ENCODE data around the gene SH3BP2. TPM values are rescaled to one million over a fixed set of nuclear protein-coding genes. Genes with fewer than 3 reads are reported as not detected.
A peak's percentile ranks its signal among the peaks of the same experiment; 100 is the strongest.

SH3BP2 gene
- total RNA-seq, 2 donors from 2014 or later: 29.0 to 33.5 TPM

GRCh38 chr4:2785613-2786012 is 7.3 kb upstream of the SH3BP2 start:
- H3K36me3 ChIP-seq (replicated peaks in 1 of 2; ENCODE audit: insufficient read depth in 1 of 2, low read depth in 2 of 2): no peaks in the 10 kb centered on the region
- H3K27me3 ChIP-seq: no peaks in the 10 kb centered on the region
- TF ChIP-seq POLR2A (IDR thresholded peaks at IDR 0.05) (no peak), CTCF (IDR thresholded peaks at IDR 0.05) (no peak)
- H3K4me1 ChIP-seq: peaks cover 3% of the 10 kb centered on the region
- intact Hi-C loops (cut with DNase I): no loop called here
- DNase-seq: peak in 3 of 4 donors; percentile 15 to 54 (median 52)
- no peak overlapping the region for H3K4me3 ChIP-seq
- WGBS, 2 donors: 40 to 49% methylated on average over 4 of the region's 4 CpGs
- peak; percentile 64 for ATAC-seq
- H3K27ac ChIP-seq: peak overlapping the region in 1 of 4 donors; percentile 19
- H3K9me3 ChIP-seq: no peaks in the 10 kb centered on the region

- no peak overlapping the region for H3K4me3 ChIP-seq
- 89 to 92% methylated on average over 4 to 7 of the region's 7 CpGs for WGBS, 2 donors
- H3K9me3 ChIP-seq: no peaks in the 10 kb centered on the region
- H3K27ac ChIP-seq: peak overlapping the region in 1 of 4 donors; percentile 19
- no peak for TF ChIP-seq POLR2A (IDR thresholded peaks at IDR 0.05)
- no peaks in the 10 kb centered on the region for H3K36me3 ChIP-seq (replicated peaks in 1 of 2; ENCODE audit: insufficient read depth in 1 of 2, low read depth in 2 of 2)
- intact Hi-C loops (cut with DNase I): no loop called here
- DNase-seq (peak in 1 of 4 donors; percentile 9), ATAC-seq (no peak)
- no peaks in the 10 kb centered on the region for H3K27me3 ChIP-seq
- peaks cover 4% of the 10 kb centered on the region for H3K4me1 ChIP-seq
Observed at GRCh38 chr4:2786152-2786671, 6.7 kb upstream of the SH3BP2 start.

GRCh38 chr4:2786794-2787229 is 6.1 kb upstream of the SH3BP2 start:
- DNase-seq: peak in 1 of 4 donors; percentile 11
- Histone ChIP-seq H3K4me1 (peaks cover 10% of the 10 kb centered on the region), H3K36me3 (replicated peaks in 1 of 2; ENCODE audit: insufficient read depth in 1 of 2, low read depth in 2 of 2) (no peaks in the 10 kb centered on the region), H3K27ac (no peak overlapping the region), H3K4me3 (no peak overlapping the region), H3K27me3 (no peaks in the 10 kb centered on the region), H3K9me3 (no peaks in the 10 kb centered on the region)
- 86 to 93% methylated on average over 2 to 9 of the region's 9 CpGs for WGBS, 2 donors
- no peak for ATAC-seq
- intact Hi-C loops (cut with DNase I): no loop called here
- no peak for TF ChIP-seq POLR2A (IDR thresholded peaks at IDR 0.05)
- TF ChIP-seq CTCF (IDR thresholded peaks at IDR 0.05): no peak

- ATAC-seq (no peak), DNase-seq (peak in 2 of 4 donors; percentile 13 to 65)
- Histone ChIP-seq H3K4me3 (no peak overlapping the region), H3K4me1 (peaks cover 17% of the 10 kb centered on the region), H3K27me3 (no peaks in the 10 kb centered on the region), H3K9me3 (no peaks in the 10 kb centered on the region), H3K27ac (peak overlapping the region in 2 of 4 donors; percentile 36 to 44), H3K36me3 (replicated peaks in 1 of 2; ENCODE audit: insufficient read depth in 1 of 2, low read depth in 2 of 2) (no peaks in the 10 kb centered on the region)
- no peak for TF ChIP-seq CTCF (IDR thresholded peaks at IDR 0.05)
- TF ChIP-seq POLR2A (IDR thresholded peaks at IDR 0.05): no peak
- intact Hi-C loops (cut with DNase I): no loop called here
- WGBS, 2 donors: 57 to 88% methylated on average over 14 to 18 of the region's 18 CpGs
Observed at GRCh38 chr4:2787230-2788100, 5.4 kb upstream of the SH3BP2 start.

GRCh38 chr4:2788101-2788500 is 4.8 kb upstream of the SH3BP2 start:
- 97% methylated on average over 6 to 7 of the region's 7 CpGs for WGBS, 2 donors
- H3K36me3 ChIP-seq (replicated peaks in 1 of 2; ENCODE audit: insufficient read depth in 1 of 2, low read depth in 2 of 2): no peaks in the 10 kb centered on the region
- no peaks in the 10 kb centered on the region for H3K27me3 ChIP-seq
- TF ChIP-seq POLR2A (IDR thresholded peaks at IDR 0.05): no peak
- TF ChIP-seq CTCF (IDR thresholded peaks at IDR 0.05): no peak
- peaks cover 20% of the 10 kb centered on the region for H3K4me1 ChIP-seq
- no peaks in the 10 kb centered on the region for H3K9me3 ChIP-seq
- no peak for DNase-seq
- peak overlapping the region in 1 of 4 donors; percentile 36 for H3K27ac ChIP-seq
- no peak for ATAC-seq
- intact Hi-C loops (cut with DNase I): no loop called here
- H3K4me3 ChIP-seq: no peak overlapping the region

All from body of pancreas (tissue), 4 donors.